Putamen (tissue), 1 donor: ENCODE measurements around the gene CPED1.
"Not testable (repeated sequence)": the region's sequence is repeated elsewhere in the genome, so short reads cannot be mapped to it uniquely, and the experiment has no call there.

Experiments used
- DNase-seq: peaks from one replicate; pipeline ENCODE4 v3.0.0-alpha.2; 2016; ENCODE audit warnings: low spot score

The CPED1 gene

DNA sequence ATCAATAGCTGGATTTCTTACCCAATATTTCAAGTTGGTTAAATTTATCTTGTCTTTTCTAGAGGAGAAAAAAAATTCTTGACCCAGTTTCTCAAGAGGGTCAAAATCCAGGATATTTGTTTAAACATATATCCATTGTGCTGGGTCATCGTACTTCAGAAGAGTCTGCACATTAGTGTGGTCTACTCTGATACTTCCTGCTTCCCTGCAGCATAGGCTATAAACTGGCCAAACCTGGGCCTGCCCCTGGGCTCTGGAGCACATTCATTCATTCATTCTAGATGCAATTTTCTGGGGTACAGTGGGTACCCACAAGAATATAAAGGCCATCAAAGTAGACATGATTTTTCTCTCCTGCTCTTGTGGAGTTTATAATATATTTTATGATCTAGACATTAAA is 198.2 kb downstream of the CPED1 start:
- no peak for DNase-seq

DNA sequence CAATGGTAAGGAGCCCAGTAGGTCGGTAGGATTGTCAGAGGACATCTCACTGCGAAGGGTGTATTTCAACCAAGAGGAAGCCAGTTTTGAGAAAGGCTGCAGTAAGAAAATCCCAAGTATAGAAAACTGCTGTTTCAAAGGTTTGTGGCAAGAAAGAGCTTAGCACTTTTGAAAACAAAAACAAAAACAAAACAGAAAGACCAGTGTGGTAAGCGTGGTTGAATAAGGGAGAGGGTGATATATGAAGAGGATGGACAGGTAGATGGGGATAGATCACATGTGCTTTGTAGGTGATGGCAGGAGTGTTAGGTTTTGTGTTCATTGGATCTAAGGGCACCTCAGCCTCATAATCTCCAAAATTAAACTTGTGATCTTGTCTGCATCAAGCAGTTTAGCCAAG is 198.7 kb downstream of the CPED1 start:
- DNase-seq = no peak

DNA sequence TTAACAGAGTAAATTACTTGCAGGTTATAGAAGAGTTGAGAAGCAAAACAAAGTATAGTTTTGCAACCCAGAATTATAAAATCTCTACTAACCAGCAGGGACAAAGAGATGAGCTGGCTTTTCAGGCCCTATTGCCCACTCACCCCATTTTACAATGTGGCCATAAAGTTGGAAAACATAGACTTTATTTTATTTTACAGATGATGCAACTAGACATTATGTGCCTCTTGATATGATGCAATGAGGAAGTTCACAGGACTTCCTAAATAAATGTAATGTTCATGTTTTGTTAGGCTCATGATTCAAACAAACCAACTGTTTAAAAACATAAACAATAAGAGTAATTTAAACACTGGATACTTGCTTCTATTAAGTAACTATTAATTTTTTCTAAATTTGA is 199.2 kb downstream of the CPED1 start:
- DNase-seq = no peak

DNA sequence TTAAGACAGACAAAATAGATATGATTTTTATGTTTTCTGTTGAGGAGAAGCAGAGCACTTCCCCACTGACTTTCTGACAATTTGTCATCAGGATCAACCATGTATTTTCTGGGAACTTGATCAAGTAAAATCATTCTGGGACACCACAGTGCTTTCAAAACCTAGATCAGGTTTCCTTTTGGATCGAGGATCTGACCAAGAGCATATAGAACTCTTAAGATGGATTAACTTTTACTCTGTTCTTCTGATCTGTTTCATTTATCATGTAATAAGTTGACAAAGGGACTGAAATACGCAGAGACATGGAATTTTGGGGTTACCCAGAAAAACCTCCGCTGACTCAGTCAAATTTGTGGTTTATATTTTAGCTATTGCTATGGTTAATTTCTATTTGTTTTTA is 204.3 kb downstream of the CPED1 start:
- DNase-seq = no peak

DNA sequence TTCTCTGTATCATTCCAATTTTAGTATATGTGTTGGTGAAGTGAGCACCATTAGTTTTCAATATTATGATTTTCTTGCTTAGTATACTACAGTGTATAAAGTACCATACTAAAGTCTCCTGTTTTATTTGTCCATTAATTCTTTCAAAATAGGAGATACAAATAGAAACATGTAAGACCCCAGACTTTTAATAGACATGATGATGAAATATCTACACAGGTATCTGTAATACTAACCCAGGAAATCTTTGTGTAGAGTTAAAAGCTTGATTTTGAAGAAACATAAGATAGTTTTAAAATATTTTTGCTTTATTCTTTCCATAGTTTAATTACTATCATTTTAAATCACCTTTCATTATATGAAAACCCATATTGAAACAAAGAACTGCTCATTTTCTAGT is 206.5 kb downstream of the CPED1 start:
- no peak for DNase-seq

DNA sequence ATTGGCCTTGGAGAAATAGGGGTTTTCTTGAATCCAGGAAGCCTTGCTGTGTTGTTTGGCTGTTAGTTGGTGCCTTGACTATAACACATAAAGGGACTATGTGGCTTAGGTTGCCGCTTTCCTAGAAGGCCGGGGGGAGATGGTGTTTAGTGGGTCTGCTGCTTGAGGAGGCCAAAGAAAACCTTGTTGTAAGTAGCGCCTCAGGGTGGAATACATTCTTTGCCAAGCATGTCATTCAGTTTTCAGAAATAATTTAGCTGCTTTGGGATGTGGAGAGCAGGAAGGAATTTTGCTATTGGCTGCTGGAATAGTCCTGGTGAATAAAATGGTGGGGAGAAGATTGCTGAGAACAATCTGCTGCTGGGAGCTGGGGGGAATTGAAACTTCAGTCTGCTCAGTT is 207.4 kb downstream of the CPED1 start:
- DNase-seq = no peak

DNA sequence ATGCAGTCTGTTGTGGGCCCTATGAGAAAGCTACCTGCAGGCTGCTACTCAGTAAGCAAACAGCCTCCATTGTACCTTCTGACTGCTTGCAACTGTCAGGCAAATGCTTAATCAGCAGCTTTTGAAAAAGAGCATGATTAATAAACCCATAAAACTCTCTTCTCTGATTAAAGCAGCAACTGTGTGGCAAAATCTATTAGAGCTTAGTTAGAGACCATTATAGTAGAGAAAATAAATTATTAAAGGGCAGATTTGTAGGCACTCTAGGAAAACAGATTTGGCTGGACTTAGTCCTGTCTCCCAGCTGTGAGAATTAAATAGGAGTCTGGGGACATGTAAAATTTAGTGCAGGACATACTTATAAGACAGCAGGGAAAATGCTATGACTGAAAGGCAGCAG is 207.8 kb downstream of the CPED1 start:
- DNase-seq = no peak

DNA sequence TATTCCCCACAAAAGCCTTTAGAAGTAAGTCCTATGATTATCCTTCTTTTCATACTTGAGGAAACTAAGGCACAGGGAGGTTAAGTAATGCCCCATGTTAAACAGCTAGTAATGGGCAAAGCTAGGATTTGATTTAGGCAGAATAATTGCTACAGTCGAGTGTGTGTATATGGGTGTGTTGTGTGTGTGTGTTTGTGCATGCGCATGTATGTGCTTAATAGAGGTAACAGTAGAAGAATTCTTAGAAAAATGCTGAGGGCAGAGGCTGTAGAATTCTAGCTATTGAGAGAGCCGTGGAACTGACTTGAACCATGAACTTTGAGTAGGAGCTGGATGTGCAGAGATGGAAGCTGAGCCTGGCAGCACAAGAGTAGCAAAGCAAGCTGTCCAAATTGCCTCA is 208.9 kb downstream of the CPED1 start:
- DNase-seq = no peak

DNA sequence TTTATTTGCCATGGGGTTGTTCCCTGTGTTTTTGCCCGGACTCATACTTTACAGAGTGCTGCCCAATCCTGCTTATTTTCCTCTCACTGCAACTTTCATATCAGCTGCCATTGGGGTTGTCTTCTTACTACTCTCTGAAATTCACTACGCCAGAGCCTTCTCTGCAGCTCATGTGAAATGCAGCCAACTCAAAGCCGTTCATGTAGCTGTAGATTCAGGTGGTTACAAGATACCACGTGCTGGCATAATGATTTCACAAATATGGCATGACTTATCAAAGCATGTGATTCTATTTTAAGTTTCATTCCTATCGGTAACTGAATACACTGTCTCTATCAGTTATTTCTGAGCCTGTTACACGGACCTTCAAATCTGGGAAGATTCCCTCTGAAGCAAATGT is 210.0 kb downstream of the CPED1 start:
- DNase-seq = peak; percentile 50

DNA sequence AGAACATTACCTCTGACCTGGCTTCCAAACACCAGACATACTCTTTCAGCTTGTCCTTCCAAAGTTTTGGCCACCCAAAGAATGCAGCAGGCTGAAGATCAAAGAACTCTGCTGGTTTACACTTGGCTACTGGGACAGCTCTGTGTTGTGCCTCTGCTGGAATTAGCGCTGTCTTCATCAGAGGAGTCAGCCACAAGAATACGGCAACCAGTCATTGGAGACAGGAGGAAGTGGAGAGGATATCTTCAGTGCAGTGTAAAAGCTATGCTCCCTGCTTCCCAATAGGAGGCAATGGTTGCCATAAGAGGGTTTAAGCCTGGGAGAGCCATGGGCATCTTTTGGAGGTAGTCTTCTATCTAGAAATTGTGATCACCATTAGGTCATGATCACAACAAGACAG is 213.6 kb downstream of the CPED1 start:
- no peak for DNase-seq

DNA sequence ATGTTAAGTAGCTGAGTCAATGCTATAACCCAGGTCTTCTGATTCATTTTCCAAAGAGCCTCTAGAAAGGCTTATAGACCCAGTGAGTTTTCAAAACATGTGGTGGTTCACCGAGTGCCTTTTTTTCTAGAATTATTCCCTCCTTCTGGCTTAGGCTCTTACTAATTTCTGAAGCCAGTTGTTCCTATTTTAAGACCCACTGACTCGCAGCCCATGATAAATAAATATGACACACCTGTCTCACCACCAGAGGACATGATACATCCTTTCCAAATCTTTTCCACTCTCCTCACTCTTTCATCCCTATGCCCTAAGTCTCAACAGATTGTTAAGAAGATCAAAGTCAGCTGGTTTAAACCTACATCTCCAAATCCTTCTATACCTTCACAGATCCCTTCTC is 214.3 kb downstream of the CPED1 start:
- no peak for DNase-seq

DNA sequence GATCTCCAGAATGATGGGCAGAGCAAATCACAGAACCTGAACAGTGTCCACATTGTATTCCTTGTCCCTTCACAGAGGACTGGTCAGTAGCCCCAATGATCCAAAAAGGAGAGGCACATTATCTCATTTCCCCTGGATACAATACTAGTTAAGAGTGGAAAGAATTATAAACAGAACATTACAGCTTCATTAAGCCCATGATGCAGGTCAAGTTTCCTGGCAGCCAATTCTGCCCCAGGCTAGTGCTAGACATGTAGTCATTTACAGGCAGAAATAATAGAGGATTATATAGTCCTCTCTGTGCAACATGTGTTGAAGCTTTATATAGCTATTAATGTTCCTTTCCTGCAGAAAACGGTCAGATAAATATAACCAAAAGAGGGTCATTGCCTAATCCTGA is 216.0 kb downstream of the CPED1 start:
- DNase-seq = no peak

DNA sequence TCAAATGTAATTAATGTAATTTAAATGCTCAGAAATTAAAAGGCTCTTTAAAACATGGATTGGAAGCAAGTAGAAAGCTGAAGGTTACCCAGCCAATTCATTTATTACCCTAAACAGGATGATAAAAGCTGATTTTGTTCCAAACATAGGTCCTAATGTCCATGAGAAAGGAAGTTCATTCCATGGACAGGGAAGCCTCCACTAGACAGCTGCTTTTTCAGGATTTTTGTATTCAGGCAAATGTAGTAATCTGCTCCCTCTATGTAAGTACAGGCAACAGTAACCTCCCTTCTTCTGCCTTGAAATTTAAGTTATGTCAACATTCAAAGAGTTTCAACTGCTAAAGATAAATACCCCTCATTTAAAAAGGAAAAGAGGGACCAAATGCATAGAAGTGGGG is 217.3 kb downstream of the CPED1 start:
- no peak for DNase-seq

DNA sequence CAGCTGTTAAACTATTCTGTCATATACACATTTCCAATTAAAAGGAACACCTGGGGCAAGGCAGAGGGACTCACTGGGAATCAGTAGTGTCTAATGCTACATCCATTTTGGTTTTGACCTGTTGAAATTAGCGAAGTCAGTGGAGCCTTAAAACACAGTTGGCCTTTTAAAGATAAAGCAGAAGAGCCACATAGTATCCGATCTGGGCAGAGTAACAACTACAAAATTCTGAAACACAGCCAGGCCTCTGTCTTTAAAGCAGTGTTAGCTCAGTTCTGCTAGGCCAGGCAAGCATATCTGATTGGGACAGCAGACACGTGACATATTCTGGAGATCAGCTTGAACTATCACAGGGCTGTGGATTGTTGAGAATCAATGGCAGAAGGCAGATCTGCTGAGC is 222.7 kb downstream of the CPED1 start:
- no peak for DNase-seq

DNA sequence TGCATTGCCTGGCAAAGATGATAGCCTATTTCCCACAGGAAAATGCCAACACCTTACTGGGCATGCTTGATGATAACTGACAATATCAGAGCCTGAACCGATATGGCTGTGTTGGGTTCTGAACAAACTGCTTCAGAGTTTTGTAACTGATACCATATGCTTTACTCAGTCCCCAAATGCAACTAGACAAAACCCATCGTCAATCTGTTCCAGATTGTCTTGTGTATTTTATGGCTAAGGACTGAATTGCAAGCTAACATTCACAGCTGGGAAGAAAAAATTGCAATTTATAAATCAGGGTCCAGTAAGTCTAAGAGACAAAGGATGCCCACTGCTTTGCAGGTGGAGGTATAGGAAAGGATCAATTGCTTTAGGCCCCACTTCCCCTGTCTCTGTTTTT is 223.5 kb downstream of the CPED1 start:
- no peak for DNase-seq

DNA sequence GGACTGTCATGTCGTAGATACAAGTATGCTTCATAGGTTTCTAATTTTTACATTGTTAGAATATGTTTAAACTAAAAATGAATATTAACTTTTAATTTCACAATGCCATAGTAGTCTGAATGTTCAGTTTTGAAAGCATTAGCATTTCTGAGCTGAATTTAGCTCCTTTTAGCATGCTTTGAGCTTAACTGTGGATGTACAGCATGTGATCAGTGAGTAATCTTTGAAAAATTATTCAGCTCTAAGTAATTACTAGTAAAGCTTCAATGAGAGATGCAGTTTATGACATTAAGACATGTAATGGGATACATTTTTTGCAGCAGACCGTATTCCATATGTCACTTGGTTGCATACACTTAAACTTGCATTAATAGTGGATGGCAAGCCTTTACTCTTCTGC is 226.1 kb downstream of the CPED1 start:
- peak; percentile 44 for DNase-seq

DNA sequence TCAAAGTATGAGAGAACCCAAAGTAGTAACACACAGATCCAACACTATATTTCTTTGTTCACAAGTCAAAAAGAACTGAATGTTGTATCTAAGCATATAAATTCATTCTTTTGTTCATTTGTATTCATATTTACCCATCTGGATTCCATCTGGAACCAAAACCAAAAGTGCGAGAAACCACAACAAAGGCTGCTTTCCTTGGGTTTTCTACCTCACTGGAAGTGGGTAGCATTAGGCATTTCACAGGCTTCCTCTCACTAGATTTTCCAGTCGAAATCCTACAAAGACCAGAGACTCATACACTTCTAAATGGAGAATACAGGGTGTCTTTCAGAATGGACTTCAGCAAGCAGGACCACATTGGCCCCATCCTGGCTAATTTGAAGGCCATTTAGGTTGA is 230.5 kb downstream of the CPED1 start:
- no peak for DNase-seq

DNA sequence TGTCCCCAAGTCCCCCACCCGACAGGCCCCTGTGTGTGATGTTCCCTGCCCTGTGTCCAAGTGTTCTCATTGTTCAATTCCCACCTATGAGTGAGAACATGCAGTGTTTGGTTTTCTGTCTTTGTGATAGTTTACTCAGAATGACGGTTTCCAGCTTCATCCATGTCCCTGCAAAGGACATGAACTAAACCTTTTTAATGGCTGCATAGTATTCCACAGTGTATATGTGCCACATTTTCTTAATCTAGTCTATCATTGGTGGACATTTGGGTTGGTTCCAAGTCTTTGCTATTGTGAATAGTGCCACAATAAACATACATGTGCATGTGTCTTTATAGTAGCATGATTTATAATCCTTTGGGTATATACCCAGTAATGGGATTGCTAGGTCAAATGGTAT is 232.6 kb downstream of the CPED1 start:
- not testable (repeated sequence) for DNase-seq

DNA sequence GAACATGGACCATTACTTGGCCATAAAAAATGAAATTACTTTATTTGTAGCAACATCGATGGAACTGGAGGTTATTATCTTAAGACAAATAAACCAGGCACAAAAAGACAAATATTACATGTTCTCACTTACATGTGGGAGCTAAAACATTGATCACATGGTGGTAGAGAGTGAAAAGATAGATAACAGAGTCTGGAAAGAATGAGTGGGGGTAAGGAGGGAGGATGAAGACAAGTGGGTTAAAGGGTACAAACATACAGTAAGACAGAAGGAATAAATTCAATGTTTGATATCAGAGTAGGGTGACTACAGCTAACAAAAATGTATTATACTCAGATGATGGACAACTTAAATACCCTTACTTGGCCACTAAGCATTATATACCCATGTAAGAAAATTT is 240.3 kb downstream of the CPED1 start:
- DNase-seq = no peak

DNA sequence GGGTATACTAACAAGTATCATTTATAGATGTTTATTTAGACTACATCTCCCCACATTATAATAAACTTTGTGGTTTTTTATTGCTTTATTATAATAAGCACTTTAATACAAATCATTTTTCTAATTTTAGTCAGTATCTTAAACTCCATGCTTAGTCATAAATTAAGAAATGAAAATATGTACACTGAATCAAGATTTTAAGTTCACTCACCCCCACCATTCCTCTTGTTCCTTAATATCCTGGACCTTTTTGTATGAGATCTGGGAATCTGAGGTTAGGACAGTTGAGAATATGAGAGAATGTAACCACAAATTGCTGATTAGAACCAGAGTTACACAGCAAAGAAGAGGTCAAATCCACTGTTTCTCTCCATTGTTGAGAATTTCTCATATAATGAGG is 246.7 kb downstream of the CPED1 start:
- DNase-seq = no peak

DNA sequence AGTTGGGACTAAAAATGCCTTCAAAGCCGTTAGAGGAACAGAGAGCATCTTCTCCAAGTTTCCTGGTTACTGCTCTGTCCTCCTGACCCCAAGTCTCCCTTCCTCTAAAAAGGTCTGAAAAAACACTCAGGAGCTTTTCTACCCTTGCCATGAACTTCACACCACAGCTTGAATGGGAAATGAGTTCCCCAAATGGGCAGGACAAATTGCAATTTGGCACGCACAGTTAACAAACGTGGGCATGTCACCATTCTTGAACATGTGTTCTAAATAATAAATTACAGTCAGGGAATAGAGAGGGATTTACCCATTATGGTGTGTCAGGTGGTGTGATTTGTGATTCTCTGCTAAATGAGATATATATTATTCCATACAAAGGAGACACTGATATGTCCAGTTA is 249.1 kb downstream of the CPED1 start:
- DNase-seq = no peak

DNA sequence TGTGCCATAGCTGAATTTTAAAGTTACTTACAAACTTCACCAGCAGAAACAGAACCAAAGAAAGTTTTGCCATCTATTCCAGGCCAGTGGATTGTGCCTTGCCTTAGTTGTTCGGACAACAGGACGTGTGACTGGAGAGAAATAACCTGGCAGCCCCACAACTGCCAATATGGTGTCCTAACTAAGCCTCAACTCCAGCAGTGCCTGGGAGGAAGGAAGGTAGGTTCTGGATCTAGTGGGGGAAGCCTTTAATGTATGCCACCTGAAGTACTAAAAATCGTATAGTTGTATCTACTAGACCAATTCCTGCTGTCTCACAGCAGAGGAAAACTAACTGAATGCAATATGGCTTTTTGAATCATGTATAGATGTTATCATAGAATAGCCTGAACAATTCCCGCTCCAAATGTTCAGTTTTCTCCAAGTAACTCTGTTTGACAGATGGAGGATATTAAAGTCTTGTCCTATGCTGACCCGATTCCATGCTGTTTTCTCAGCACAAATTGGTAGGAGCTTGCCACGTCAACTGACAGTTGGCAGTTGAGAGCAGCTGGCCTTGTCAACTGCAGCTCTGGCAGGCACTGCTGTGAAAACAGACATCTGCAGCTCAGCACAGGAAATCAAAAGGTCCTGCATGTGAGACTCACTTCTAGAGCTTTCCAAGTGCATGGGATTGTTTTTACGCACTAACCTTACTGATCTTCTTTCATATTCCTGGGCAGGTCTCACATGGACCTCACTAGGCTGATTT is 255.8 kb downstream of the CPED1 start:
- DNase-seq = no peak

DNA sequence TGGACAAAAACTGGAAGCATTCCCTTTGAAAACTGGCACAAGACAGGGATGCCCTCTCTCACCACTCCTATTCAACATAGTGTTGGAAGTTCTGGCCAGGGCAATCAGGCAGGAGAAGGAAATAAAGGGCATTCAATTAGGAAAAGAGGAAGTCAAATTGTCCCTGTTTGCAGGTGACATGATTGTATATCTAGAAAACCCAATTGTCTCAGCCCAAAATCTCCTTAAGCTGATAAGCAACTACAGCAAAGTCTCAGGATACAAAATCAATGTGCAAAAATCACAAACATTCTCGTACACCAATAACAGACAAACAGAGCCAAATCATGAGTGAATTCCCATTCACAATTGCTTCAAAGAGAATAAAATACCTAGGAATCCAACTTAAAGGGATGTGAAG is 262.9 kb downstream of the CPED1 start:
- not testable (repeated sequence) for DNase-seq

DNA sequence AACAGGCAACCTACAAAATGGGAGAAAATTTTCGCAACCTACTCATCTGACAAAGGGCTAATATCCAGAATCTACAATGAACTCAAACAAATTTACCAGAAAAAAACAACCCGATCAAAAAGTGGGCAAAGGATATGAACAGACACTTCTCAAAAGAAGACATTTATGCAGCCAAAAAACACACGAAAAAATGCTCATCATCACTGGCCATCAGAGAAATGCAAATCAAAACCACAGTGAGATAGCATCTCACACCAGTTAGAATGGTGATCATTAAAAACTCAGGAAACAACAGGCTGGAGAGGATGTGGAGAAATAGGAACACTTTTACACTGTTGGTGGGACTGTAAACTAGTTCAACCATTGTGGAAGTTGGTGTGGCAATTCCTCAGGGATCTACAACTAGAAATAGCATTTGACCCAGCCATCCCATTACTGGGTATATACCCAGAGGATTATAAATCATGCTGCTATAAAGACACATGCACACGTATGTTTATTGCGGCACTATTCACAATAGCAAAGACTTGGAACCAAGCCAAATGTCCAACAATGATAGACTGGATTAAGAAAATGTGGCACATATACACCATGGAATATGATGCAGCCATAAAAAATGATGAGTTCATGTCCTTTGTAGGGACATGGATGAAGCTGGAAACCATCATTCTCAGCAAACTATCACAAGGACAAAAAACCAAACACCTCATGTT is 264.2 kb downstream of the CPED1 start:
- DNase-seq = not testable (repeated sequence)
